GM11168 (cell line): ENCODE data around the gene HACE1.
"Not testable (repeated sequence)": the region's sequence is repeated elsewhere in the genome, so short reads cannot be mapped to it uniquely, and the experiment has no call there.

Source experiments
- in situ Hi-C: fragments of 300-500 bp; cut with MboI; formaldehyde crosslinking; loops from one replicate; pipeline ENCODE4 v1.12.0; 2022; ENCODE audit warnings: low sequenced_read_pairs; ENCODE audit not compliant: unreplicated experiment

Gene HACE1

GRCh38 chr6:104859225-104860146 lies at the start of gene HACE1:
Gene HACE1, minus strand, starts transcription at chr6:104859919. Its CDS starts 277 bp downstream, at chr6:104859642.
- in situ Hi-C loops = no loop called here

GRCh38 chr6:104908888-104909525 lies 49.3 kb upstream of the HACE1 start:
- in situ Hi-C loops = no loop called here

GRCh38 chr6:104908031-104908887 lies 48.5 kb upstream of the HACE1 start:
- in situ Hi-C loops = no loop called here

- in situ Hi-C loops = not testable (repeated sequence)
Observed at GRCh38 chr6:104898893-104899292, 39.2 kb upstream of the HACE1 start.

GRCh38 chr6:104896914-104897313 lies 37.2 kb upstream of the HACE1 start:
- in situ Hi-C loops = no loop called here

GRCh38 chr6:104888066-104888465 lies 28.3 kb upstream of the HACE1 start:
- in situ Hi-C loops = no loop called here

GRCh38 chr6:104887350-104887749 lies 27.6 kb upstream of the HACE1 start:
- in situ Hi-C loops = no loop called here

GRCh38 chr6:104885518-104886043 lies 25.9 kb upstream of the HACE1 start:
- in situ Hi-C loops = no loop called here

- in situ Hi-C loops = no loop called here
Observed at GRCh38 chr6:104884867-104885517, 25.3 kb upstream of the HACE1 start.

- in situ Hi-C loops = no loop called here
Observed at GRCh38 chr6:104881964-104882668, 22.4 kb upstream of the HACE1 start.

GRCh38 chr6:104862456-104862855 lies 2.7 kb upstream of the HACE1 start:
- in situ Hi-C loops = no loop called here

- in situ Hi-C loops = no loop called here
Observed at GRCh38 chr6:104860221-104860620, 502 bp upstream of the HACE1 start.

GRCh38 chr6:104858642-104859041 lies 1.1 kb downstream of the HACE1 start:
- in situ Hi-C loops = no loop called here

GRCh38 chr6:104855507-104855906 lies 4.2 kb downstream of the HACE1 start:
- in situ Hi-C loops = no loop called here

- in situ Hi-C loops = not testable (repeated sequence)
Observed at GRCh38 chr6:104847721-104848120, 12.0 kb downstream of the HACE1 start.

- in situ Hi-C loops = no loop called here
Observed at GRCh38 chr6:104843229-104843628, 16.5 kb downstream of the HACE1 start.

GRCh38 chr6:104837158-104837557 lies 22.6 kb downstream of the HACE1 start:
- in situ Hi-C loops = no loop called here

GRCh38 chr6:104836479-104837020 lies 23.2 kb downstream of the HACE1 start:
- in situ Hi-C loops = not testable (repeated sequence)

- in situ Hi-C loops = no loop called here
Observed at GRCh38 chr6:104835782-104836181, 23.9 kb downstream of the HACE1 start.
